A549 (cell line): ENCODE measurements around the gene FAM20C. TPM values are rescaled to one million over a fixed set of nuclear protein-coding genes. Genes with fewer than 3 reads are reported as not detected.

Experiments
- ATAC-seq, 2 experiments: fragments of 200-7000 bp in 1 of 2; fragments of >200 bp in 1 of 2; cut with Nextera tagmentation in 1 of 2; cut with Tn5 transposase in 1 of 2; 3 replicates each; pipeline versions ENCODE4 v1.8.0 to v1.9.1; 2018 to 2020; ENCODE audit warnings: mild to moderate bottlenecking in 1 of 2, moderate library complexity in 1 of 2
- CTCF ChIA-PET: fragments of 300-600 bp; sonication (Branson Sonifier 250); formaldehyde crosslinking; extraction: SDS; loops from one replicate; lab custom pipeline; 2021; ENCODE audit warnings: antibody characterized with exemption, inconsistent platforms; lab: Yijun Ruan, JAX
- POLR2A ChIA-PET: fragments of 350-600 bp; formaldehyde crosslinking; extraction: SDS; loops from one replicate; lab custom pipeline; 2021; ENCODE audit warnings: antibody characterized with exemption, inconsistent platforms; lab: Yijun Ruan, JAX
- DNase-seq, 2 experiments: peaks; one replicate each; pipeline versions ENCODE4 v3.0.0 to v3.0.0-alpha.2; 2011 to 2016; ENCODE audit warnings: low read depth in 1 of 2, low spot score in 1 of 2
- FAIRE-seq: peaks from 2 replicates; lab custom pipeline; 2011; peaks lifted over from hg19 to GRCh38; lab: Jason Lieb, UNC
- H3K27ac ChIP-seq, 2 experiments: fragments of >200 bp; sonication (Bioruptor Twin); formaldehyde crosslinking; 3 replicates each; pipeline ENCODE4 v1.5.1; 2016 to 2017
- H3K4me1 ChIP-seq: fragments of >200 bp; sonication (Bioruptor Twin); formaldehyde crosslinking; 3 replicates; pipeline ENCODE4 v1.6.1; 2016
- H3K4me2 ChIP-seq: fragments of >200 bp; sonication (Bioruptor Twin); formaldehyde crosslinking; 3 replicates; pipeline ENCODE4 v1.6.1; 2016
- H3K4me3 ChIP-seq: fragments of >200 bp; sonication (Bioruptor Twin); formaldehyde crosslinking; 3 replicates; pipeline ENCODE4 v1.5.1; 2016
- H3K9me3 ChIP-seq: fragments of >200 bp; sonication (Bioruptor Twin); formaldehyde crosslinking; 3 replicates; pipeline ENCODE4 v1.6.1; 2016
- BHLHE40 ChIP-seq: IDR thresholded peaks from 2 replicates; pipeline ENCODE4 v1.6.1; 2012; ENCODE audit warnings: low read depth, low read length, inconsistent platforms
- CEBPB ChIP-seq, 2 experiments: fragments of >200 bp in 1 of 2; sonication (Bioruptor Twin) in 1 of 2; formaldehyde crosslinking in 1 of 2; IDR thresholded peaks; 2 replicates each; pipeline ENCODE4 v1.6.1; 2012 to 2016
- CHD4 ChIP-seq: fragments of 200-600 bp; sonication (generic); IDR thresholded peaks from 2 replicates; pipeline ENCODE4 v1.6.1; 2016; ENCODE audit warnings: antibody characterized with exemption, mild to moderate bottlenecking, borderline replicate concordance
- EHF ChIP-seq: fragments of 250-450 bp; sonication (Bioruptor Pico); IDR thresholded peaks from 2 replicates; pipeline ENCODE4 v1.5.0; 2020; ENCODE audit warnings: mild to moderate bottlenecking
- EHMT2 ChIP-seq: fragments of 200-600 bp; sonication (generic); IDR thresholded peaks from 2 replicates; pipeline ENCODE4 v1.6.1; 2016; ENCODE audit warnings: antibody characterized with exemption, low read depth, mild to moderate bottlenecking, moderate library complexity
- ESRRA ChIP-seq: fragments of 150-350 bp; IDR thresholded peaks from 2 replicates; pipeline ENCODE4 v1.6.1; 2014; ENCODE audit warnings: mild to moderate bottlenecking, low read length, borderline replicate concordance
- FOSB ChIP-seq: fragments of 250-450 bp; sonication (Bioruptor Pico); IDR thresholded peaks from 2 replicates; pipeline ENCODE4 v1.5.0; 2020; ENCODE audit warnings: mild to moderate bottlenecking, moderate library complexity
- HDAC2 ChIP-seq: fragments of 200-600 bp; sonication (generic); IDR thresholded peaks from 2 replicates; pipeline ENCODE4 v1.6.1; 2016
- HEYL ChIP-seq: fragments of 250-450 bp; sonication (Bioruptor Pico); IDR thresholded peaks from 2 replicates; pipeline ENCODE4 v1.8.0; 2021; ENCODE audit warnings: mild to moderate bottlenecking, moderate library complexity
- HOXA7 ChIP-seq: fragments of 250-450 bp; sonication (Bioruptor Pico); IDR thresholded peaks from 2 replicates; pipeline ENCODE4 v1.5.0; 2020; ENCODE audit warnings: mild to moderate bottlenecking, moderate library complexity
- HOXB5 ChIP-seq: fragments of 250-450 bp; sonication (Bioruptor Pico); IDR thresholded peaks from 2 replicates; pipeline ENCODE4 v1.5.0; 2020; ENCODE audit warnings: mild to moderate bottlenecking, moderate library complexity
- MAZ ChIP-seq: fragments of 150-350 bp; IDR thresholded peaks from 2 replicates; pipeline ENCODE4 v1.6.1; 2014; ENCODE audit warnings: antibody characterized with exemption, low read depth, low read length, borderline replicate concordance
- MYC ChIP-seq: IDR thresholded peaks from 2 replicates; pipeline ENCODE4 v1.6.1; 2012; ENCODE audit warnings: mild to moderate bottlenecking, inconsistent platforms, low read length, improper control_type of control experiment, borderline replicate concordance
- NFE2L2 ChIP-seq: fragments of 150-350 bp; conservative IDR thresholded peaks from 2 replicates; pipeline ENCODE4 v1.6.1; 2014; ENCODE audit warnings: low read length
- NPAS2 ChIP-seq: fragments of 250-450 bp; sonication (Bioruptor Pico); IDR thresholded peaks from 2 replicates; pipeline ENCODE4 v1.8.0; 2022; ENCODE audit warnings: mild to moderate bottlenecking, moderate library complexity, borderline replicate concordance
- NR3C1 ChIP-seq: fragments of >200 bp; sonication (Bioruptor Twin); formaldehyde crosslinking; IDR thresholded peaks from 3 replicates; pipeline ENCODE4 v1.6.1; 2017
- POLR2AphosphoS2 ChIP-seq: conservative IDR thresholded peaks from 2 replicates; pipeline ENCODE4 v1.6.1; 2012; ENCODE audit warnings: low read length, improper control_type of control experiment, inconsistent platforms
- RAD21 ChIP-seq, 2 experiments: fragments of >200 bp in 1 of 2; sonication (Bioruptor Twin) in 1 of 2; formaldehyde crosslinking in 1 of 2; IDR thresholded peaks in 1 of 2; conservative IDR thresholded peaks in 1 of 2; 2 replicates in 1 of 2; 3 replicates in 1 of 2; pipeline ENCODE4 v1.6.1; 2012 to 2018; ENCODE audit warnings: inconsistent platforms in 1 of 2
- RCOR1 ChIP-seq: fragments of 150-350 bp; IDR thresholded peaks from 2 replicates; pipeline ENCODE4 v1.6.1; 2014; ENCODE audit warnings: antibody characterized with exemption, low read length, low read depth
- RFX5 ChIP-seq: fragments of 450-650 bp; IDR thresholded peaks from 2 replicates; pipeline ENCODE4 v1.7.1; 2014; ENCODE audit warnings: antibody characterized with exemption, mild to moderate bottlenecking, moderate library complexity
- RNF2 ChIP-seq: fragments of 200-600 bp; sonication (generic); IDR thresholded peaks from 2 replicates; pipeline ENCODE4 v1.6.1; 2016; ENCODE audit warnings: low read depth, mild to moderate bottlenecking, antibody characterized with exemption, moderate library complexity, borderline replicate concordance
- SREBF2 ChIP-seq: fragments of 450-650 bp; IDR thresholded peaks from 2 replicates; pipeline ENCODE4 v1.6.1; 2014; ENCODE audit warnings: mild to moderate bottlenecking, moderate library complexity
- TFCP2L1 ChIP-seq: fragments of 250-450 bp; sonication (Bioruptor Pico); IDR thresholded peaks from 2 replicates; pipeline ENCODE4 v1.5.0; 2021; ENCODE audit warnings: mild to moderate bottlenecking
- ZFP36 ChIP-seq: fragments of 450-650 bp; IDR thresholded peaks from 2 replicates; pipeline ENCODE4 v1.6.1; 2014; ENCODE audit warnings: borderline replicate concordance; ENCODE audit not compliant: partially characterized antibody
- ZNF302 ChIP-seq: fragments of 250-450 bp; sonication (Bioruptor Pico); IDR thresholded peaks from 2 replicates; pipeline ENCODE4 v1.9.0; 2021; ENCODE audit warnings: inconsistent platforms, mild to moderate bottlenecking, moderate library complexity
- WGBS: methylation state at CpG from one replicate; pipeline ENCODE4 v1.1.6; 2017; ENCODE audit errors: missing lambda C conversion rate; 5-methylcytosine and 5-hydroxymethylcytosine counted together
- polyA plus RNA-seq, 4 experiments: library from polyadenylated mRNA; depleted of rRNA in 3 of 4; stranded (reverse); fragments of >200 nt; fragmentation: RNase III in 1 of 4; extraction: RNeasy Plus Mini Kit Qiagen cat#74134 plus additional on column Dnase treatment in 1 of 4; gene quantifications; 2 replicates in 3 of 4; 3 replicates in 1 of 4; pipeline ENCODE4 v1.2.3, GENCODE V29; 2011 to 2017
- TF ChIP-seq, protein P1 (sequence below): IDR thresholded peaks from 2 replicates; pipeline ENCODE4 v1.6.1; 2012
- TF ChIP-seq, protein P2 (sequence below): fragments of >200 bp; sonication (Bioruptor Twin); formaldehyde crosslinking; IDR thresholded peaks from 3 replicates; pipeline ENCODE4 v1.6.1; 2016
- TF ChIP-seq, protein P3 (sequence below): IDR thresholded peaks from 2 replicates; pipeline ENCODE4 v1.6.1; 2012; ENCODE audit warnings: low read depth, borderline replicate concordance
- TF ChIP-seq, protein P4 (sequence below): fragments of >200 bp; sonication (Bioruptor Twin); formaldehyde crosslinking; IDR thresholded peaks from 2 replicates; pipeline ENCODE4 v1.6.1; 2016

The FAM20C gene
- polyA plus RNA-seq, 2 of the 4 experiments (the other 2 are of a cell fraction): 5.6 to 20.3 TPM

DNA sequence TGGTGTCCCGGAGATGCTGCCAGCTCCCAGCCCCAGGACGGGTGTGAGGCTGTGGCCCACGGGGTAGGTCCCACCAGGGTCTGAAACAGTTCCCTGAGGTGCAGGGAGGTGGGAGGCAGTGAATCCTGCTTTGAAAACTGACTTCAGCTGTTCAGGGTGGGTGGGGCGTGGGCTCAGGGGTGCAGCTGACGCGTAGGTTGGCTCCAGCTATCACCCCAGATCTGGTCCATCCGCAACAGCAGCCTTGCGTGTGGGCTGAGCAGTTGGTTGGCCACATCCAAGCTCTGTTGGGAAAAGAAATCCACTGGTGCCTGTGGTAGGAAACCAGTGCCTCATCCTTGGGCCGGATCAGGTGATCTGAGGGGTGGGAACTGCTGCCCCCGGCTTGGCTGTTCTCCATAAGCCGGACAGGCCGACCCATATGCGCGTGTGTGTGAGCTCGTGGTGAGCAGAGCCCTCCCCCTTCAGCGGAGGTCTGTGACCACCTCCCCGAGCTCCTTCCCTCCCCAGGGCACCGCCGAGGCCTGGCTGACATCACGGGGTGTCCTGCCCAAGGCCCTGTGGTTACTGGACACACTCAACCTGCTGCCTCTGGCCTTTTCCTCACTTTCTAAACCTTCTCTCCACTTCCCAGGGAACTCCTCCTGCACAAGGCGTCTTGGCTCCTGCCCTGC lies 15.4 kb upstream of the FAM20C start:
- TF ChIP-seq NR3C1 (no peak), HOXB5 (no peak)
- TF ChIP-seq, protein P1, sequence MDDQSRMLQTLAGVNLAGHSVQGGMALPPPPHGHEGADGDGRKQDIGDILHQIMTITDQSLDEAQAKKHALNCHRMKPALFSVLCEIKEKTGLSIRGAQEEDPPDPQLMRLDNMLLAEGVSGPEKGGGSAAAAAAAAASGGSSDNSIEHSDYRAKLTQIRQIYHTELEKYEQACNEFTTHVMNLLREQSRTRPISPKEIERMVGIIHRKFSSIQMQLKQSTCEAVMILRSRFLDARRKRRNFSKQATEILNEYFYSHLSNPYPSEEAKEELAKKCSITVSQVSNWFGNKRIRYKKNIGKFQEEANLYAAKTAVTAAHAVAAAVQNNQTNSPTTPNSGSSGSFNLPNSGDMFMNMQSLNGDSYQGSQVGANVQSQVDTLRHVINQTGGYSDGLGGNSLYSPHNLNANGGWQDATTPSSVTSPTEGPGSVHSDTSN: no peak
- CTCF ChIA-PET: no interaction called here

DNA sequence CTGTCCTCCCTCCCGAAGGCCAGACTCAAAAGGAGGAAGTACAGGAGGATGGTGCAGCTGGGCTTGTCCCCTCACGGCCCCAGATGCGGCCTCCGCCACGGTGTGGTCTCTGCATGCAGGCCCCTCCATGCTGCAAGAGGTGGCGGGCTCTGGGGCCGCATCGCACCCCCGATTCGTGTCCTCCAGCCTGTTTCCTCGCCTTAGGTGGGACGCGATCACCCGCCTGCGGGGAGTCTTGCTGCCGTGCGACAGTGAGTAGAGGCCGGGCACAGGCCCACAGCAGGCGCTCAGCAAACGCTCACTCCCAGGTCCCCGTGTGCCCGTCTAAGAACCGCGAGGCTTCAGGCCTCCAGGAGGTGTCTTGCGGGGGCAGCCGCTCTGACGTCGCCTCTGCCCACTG lies 13.9 kb upstream of the FAM20C start:
- ATAC-seq (no peak), FAIRE-seq (no peak), DNase-seq (no peak)
- 88% methylated on average over 28 of the region's 28 CpGs for WGBS
- Histone ChIP-seq H3K27ac (no peak overlapping the region), H3K4me2 (no peak overlapping the region), H3K4me3 (no peak overlapping the region), H3K4me1 (no peaks in the 10 kb centered on the region), H3K9me3 (no peaks in the 10 kb centered on the region)
- POLR2A ChIA-PET: no interaction called here
- CTCF ChIA-PET: interaction anchor here (1.4 kb wide), 1 partner anchor 114 kb away, joined by 3 read pairs; no protein-coding TSS in a partner anchor
- TF ChIP-seq, protein P2, sequence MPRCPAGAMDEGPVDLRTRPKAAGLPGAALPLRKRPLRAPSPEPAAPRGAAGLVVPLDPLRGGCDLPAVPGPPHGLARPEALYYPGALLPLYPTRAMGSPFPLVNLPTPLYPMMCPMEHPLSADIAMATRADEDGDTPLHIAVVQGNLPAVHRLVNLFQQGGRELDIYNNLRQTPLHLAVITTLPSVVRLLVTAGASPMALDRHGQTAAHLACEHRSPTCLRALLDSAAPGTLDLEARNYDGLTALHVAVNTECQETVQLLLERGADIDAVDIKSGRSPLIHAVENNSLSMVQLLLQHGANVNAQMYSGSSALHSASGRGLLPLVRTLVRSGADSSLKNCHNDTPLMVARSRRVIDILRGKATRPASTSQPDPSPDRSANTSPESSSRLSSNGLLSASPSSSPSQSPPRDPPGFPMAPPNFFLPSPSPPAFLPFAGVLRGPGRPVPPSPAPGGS: no peak
- TF ChIP-seq RAD21 (conservative IDR thresholded peaks at IDR 0.05 in 1 of 2, IDR thresholded peaks at IDR 0.05 in 1 of 2): no peak
- no peak for TF ChIP-seq NR3C1
- TF ChIP-seq BHLHE40: no peak
- no peak for TF ChIP-seq MAZ
- TF ChIP-seq SREBF2: no peak
- TF ChIP-seq MYC: no peak
- TF ChIP-seq RFX5: no peak
- TF ChIP-seq FOSB: no peak
- no peak for TF ChIP-seq HOXA7 (CRISPR knock-in tag)
- TF ChIP-seq HEYL (CRISPR knock-in tag): no peak
- TF ChIP-seq HOXB5: no peak
- TF ChIP-seq ESRRA: no peak
- no peak for TF ChIP-seq CHD4
- TF ChIP-seq ZFP36: no peak
- TF ChIP-seq EHMT2: no peak
- TF ChIP-seq, protein P1: no peak
- no peak for TF ChIP-seq CEBPB (IDR thresholded peaks at IDR 0.05)
- TF ChIP-seq NPAS2 (CRISPR knock-in tag): no peak

More for the DNA sequence above, 15.4 kb upstream of the FAM20C start:
- FAIRE-seq: no peak
- ATAC-seq: no peak
- Histone ChIP-seq H3K4me1 (no peaks in the 10 kb centered on the region), H3K4me2 (no peak overlapping the region), H3K9me3 (no peaks in the 10 kb centered on the region), H3K27ac (no peak overlapping the region), H3K4me3 (no peak overlapping the region)
- WGBS: 69% methylated on average over 19 of the region's 21 CpGs
- DNase-seq: no peak
- POLR2A ChIA-PET: no interaction called here

DNA sequence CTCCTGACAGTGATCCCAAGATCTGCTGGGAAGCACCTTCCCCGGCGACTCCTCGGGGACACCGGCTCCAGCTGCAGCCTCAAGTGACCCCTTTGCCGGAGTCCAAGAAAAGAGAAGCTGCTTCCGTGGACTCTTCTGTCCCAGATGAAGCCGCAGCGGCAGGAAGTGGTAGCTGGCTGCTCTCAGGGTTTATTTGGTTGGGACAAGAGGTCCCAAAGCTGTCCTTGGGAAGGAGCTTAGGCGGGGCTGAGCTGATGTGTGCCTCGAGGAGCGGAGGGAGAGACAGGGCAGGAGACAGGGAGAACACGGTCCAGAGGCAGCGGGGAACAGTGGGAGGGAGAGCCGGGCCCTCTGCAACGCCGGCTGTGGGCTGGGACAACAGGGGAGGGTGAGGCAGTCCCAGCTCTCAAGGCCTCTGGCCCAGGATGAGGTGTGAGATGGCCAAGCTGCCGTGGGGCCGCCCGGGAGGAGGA lies 13.1 kb upstream of the FAM20C start:
- no peaks in the 10 kb centered on the region for H3K9me3 ChIP-seq
- ATAC-seq: no peak
- ChIA-PET CTCF (interaction anchor here (1.4 kb wide), 2 partner anchors 14 to 115 kb away, joined by 3 read pairs; no protein-coding TSS in a partner anchor), POLR2A (no interaction called here)
- H3K27ac ChIP-seq: no peak overlapping the region
- no peak overlapping the region for H3K4me2 ChIP-seq
- WGBS: 77% methylated on average over 19 of the region's 19 CpGs
- DNase-seq: no peak
- H3K4me1 ChIP-seq: no peaks in the 10 kb centered on the region
- no peak overlapping the region for H3K4me3 ChIP-seq
- FAIRE-seq: no peak
- TF ChIP-seq EHF (CRISPR knock-in tag): no peak
- TF ChIP-seq, protein P3, sequence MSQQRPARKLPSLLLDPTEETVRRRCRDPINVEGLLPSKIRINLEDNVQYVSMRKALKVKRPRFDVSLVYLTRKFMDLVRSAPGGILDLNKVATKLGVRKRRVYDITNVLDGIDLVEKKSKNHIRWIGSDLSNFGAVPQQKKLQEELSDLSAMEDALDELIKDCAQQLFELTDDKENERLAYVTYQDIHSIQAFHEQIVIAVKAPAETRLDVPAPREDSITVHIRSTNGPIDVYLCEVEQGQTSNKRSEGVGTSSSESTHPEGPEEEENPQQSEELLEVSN: no peak
- TF ChIP-seq TFCP2L1 (CRISPR knock-in tag): no peak
- TF ChIP-seq NPAS2 (CRISPR knock-in tag): no peak
- TF ChIP-seq HDAC2: no peak
- TF ChIP-seq, protein P1: no peak
- TF ChIP-seq, protein P4, sequence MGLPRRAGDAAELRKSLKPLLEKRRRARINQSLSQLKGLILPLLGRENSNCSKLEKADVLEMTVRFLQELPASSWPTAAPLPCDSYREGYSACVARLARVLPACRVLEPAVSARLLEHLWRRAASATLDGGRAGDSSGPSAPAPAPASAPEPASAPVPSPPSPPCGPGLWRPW: no peak
- no peak for TF ChIP-seq FOSB
- no peak for TF ChIP-seq POLR2AphosphoS2
- no peak for TF ChIP-seq HOXA7 (CRISPR knock-in tag)
- no peak for TF ChIP-seq ZNF302 (CRISPR knock-in tag)
- TF ChIP-seq NFE2L2: no peak
- TF ChIP-seq RCOR1: no peak
- no peak for TF ChIP-seq RNF2
- TF ChIP-seq ZFP36: no peak
